ENCODE measurements around the gene CATSPERD.

The CATSPERD gene, protein sequence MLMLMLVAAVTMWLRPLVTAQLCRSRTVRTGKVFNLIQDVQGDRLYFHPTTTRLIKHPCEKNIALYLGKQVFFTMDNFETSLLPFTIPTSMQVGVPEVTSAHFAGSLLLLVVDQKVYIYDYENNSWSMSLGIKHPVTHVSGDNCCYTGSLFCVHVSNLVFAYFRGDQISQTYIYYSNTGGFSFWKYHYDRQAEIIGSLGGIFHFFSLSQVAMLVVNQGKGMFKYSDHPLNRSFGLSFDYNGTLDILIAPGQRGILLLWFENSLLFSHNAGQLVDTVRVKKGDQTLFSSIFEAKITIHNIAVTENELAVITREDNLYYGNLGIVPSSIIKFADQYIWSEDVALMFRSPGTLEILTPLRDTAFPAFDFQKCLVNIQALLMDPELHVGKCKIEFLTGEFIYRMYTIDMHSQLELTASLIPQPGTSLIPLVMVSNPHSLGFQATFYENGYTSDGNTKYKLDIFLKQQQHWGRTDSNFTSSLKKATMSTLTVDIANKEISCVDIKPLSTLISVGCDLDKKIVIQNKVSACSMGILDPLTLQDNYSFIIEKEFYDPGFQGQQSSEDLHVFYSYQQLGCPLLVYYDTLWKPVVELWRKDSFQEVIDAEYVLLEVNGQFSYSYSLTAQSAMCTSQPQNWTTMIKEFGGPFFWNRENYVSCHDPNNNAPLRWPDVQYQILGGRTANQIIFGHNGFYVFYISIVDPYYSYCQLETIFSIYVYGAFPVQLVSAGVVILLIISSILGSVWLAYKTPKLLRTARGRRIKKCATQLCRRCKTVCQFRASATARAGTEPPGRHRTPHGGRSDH

DNA sequence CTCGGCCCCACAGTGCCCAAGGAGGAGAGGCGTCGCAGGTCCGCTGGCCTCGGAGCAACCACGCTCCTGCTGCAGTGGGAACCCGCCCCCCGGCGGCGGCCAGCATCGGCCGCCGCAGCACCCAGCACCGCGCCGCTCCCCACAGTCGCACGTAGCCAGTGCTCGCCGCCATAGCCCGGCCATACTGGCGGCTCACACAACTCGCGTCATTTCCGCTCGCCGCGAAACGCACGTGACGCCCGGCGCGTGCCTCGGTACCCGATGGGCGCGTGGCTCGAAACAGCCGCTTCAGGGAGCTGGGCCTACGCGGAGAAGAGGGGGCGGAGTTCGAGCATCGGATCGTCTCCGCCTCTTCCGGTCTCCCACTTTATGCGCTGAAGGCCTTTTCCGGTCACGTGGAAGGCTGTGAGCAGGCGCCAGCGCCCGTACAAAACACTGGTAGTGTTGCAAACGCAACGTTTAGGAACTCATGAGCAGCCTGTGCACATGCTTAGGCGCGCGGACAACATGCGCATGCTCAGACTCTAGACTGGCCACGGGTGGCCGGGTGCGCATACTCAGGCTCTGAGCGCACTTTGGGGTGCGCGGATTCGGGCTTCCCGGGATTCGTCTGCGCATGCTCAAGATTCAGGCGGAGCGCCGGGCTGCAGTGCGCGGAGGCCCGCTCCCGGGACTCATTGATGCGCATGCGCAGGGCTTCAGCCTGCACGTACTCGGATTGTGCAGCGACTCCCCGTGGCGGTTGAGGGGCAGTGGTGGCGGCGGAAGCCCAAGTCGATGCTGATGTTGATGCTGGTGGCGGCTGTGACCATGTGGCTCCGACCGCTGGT, at the start of gene CATSPERD, which contains the start of gene LONP1:
Gene CATSPERD (plus strand): TSS at position 677 of the 830 bp plus-strand sequence. CDS start 101 bp downstream, at position 778.
Gene LONP1 (minus strand): TSS at position 186 of the 830 bp plus-strand sequence. CDS start 14 bp downstream, at position 172.
- in situ Hi-C loops (cut with MboI; ENCODE audit: low pct_unique_long_range_greater_than_20kb, low sequenced_read_pairs): no loop called here
- DNase-seq: peak; percentile 100

DNA sequence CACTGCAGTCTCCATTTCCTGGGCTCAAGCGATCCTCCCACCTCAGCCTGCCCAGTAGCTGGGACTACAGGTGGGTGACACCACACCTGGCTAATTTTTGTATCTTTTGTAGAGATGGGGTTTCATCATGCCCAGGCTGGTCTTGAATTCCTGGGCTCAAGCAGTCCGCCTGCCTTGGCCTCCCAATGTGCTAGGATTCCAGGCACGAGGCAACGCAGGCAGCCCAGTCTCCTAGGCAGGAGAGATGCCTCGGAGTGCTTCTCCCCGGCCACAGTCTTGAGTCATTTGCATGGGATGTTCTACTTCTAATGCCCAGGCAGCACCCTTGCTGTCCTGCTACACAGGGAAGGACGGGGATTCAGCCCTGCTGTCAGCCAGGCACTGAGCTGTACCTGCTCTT, 48.8 kb upstream of the CATSPERD start:
- in situ Hi-C loops (cut with MboI; ENCODE audit: low pct_unique_long_range_greater_than_20kb, low sequenced_read_pairs): no loop called here
- DNase-seq: no peak

DNA sequence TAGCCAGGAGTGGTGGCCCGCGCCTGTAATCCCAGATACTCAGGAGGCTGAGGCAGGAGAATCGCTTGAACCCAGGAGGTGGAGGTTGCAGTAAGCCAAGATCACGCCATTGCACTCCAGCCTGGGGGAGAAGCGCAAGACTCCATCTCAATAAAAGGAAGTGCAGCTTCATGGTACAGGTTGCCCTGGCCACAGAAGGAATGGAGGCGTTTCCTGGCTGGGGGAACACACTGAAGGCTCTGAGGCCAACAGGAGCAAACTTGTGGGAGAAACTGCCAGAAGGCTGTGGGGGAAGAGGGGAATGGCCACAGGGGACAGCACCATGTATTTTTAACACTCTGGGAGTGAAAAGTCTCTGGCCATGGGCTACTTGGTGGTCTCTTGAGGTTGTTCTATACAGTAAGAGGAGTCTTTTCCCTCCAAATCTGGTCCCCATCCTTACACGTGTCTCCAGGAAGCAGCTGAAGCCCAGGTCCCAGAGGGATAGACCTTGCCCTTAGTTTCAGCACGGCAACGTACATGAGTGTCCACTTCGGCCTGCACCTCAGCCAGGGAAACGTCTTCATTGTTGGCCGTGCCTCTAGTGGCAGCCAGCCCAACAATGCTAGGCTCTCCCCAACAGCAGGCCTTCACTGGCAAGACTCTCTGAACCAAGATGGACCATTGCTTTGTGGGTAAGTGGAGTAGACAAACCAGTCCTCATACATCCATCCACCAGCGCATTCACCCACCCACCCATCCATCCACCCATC, 47.6 kb upstream of the CATSPERD start:
- in situ Hi-C loops (cut with MboI; ENCODE audit: low pct_unique_long_range_greater_than_20kb, low sequenced_read_pairs): no loop called here

DNA sequence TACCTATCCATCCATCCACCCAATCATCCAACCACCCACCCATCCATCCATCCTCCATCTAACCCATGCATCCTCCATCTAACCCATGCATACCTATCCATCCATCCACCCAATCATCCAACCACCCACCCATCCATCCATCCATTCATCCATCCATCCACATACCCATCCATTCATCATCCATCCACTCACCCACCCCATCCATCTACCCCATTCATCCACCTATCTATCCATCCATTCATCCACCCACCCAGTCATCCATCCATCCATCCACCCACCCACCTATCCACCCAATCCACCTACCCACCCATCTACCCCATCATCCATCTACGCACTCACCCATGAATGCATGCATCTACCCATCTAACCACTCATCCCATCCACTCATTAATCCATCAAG, 46.7 kb upstream of the CATSPERD start:
- in situ Hi-C loops (cut with MboI; ENCODE audit: low pct_unique_long_range_greater_than_20kb, low sequenced_read_pairs): no loop called here
- DNase-seq: no peak

More for the DNA sequence above, 47.6 kb upstream of the CATSPERD start:
- no peak for DNase-seq

DNA sequence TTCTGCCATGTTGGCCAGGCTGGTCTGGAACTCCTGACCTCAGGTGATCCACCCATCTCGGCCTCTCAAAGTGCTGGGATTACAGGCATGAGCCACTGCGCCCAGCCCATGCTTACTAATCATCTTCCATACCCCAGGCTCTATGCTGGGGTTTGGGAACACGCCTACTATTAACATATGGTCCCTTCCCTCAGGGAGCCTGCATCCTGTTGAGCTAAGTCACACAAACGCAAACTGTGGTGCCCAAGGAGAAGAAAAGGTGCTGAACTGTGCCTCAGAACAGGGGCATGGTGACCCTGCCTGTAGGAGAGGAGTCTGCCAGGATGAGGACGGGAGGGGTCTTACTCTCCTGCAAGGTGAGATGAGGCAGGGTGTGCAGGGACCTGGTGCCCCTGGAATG, 45.7 kb upstream of the CATSPERD start:
- in situ Hi-C loops (cut with MboI; ENCODE audit: low pct_unique_long_range_greater_than_20kb, low sequenced_read_pairs): no loop called here
- DNase-seq: no peak

DNA sequence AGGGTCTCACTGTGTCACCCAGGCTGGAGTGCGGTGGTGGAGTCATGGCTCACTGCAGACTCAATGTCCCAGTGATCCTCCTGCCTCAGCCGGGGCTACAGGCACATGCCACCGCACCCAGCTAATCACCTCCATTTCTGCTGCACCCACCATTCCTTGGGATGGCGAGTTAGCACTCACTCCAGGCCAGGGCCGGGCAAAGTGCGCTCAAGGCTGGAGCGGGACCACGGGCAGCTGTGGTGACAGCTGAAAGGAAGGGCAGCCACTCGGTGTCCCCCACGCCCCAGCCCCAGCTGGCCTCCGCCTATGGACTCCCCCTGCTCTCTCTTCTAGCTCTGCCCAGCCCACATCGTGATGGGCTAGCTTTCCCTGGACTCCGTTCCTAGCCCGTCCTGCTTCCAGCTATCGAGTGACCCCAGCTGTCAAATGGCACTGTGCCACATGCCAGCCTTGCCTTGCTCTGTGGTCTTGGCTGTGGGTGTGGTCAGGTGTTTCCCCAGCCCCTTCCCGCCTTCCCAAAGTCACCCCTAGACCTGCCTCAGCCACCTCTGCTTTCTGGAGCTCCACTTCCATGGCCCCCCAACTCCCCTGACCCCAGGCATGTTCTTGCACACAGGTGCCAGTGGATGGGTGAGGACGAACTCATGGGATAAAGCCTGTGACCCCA, 44.2 kb upstream of the CATSPERD start:
- in situ Hi-C loops (cut with MboI; ENCODE audit: low pct_unique_long_range_greater_than_20kb, low sequenced_read_pairs): no loop called here
- DNase-seq: no peak

DNA sequence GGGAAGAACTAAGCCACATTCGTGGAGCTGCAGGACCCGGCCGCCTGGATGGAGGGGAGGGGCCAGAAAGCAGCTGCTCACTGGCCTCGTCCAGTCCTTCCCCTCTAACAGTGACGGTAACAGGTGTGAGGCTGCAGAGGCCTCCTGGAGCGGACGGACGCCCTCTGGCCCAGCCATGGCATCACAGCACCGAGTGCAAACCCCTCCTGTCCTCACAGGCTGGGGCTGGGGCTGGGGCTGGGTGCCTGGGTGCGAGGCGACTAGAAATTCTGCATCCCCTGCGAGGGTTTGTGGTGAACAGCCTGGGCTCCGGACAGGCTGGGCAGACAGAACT, 43.7 kb upstream of the CATSPERD start:
- no peak for DNase-seq
- in situ Hi-C loops (cut with MboI; ENCODE audit: low pct_unique_long_range_greater_than_20kb, low sequenced_read_pairs): no loop called here

DNA sequence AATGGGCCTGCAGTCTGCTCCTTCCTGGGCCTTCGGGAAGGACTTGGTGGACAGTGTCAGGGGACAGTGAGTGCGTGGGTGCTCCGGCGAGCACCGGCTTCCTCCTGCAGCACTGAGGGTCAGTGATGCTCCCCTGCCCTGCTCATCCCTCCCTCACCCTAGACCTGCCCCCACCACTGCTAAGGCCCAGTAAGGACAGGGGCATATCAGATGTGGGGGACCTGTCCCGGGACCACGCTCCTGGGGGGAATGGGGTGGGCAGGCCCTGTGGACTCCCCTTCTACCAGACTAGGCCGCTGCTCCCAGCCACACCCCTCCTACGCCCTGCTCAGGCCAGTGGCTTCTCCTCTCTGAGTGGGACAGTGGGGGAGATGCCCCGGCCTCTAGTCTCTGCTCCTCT, 43.3 kb upstream of the CATSPERD start:
- in situ Hi-C loops (cut with MboI; ENCODE audit: low pct_unique_long_range_greater_than_20kb, low sequenced_read_pairs): no loop called here
- DNase-seq: no peak

DNA sequence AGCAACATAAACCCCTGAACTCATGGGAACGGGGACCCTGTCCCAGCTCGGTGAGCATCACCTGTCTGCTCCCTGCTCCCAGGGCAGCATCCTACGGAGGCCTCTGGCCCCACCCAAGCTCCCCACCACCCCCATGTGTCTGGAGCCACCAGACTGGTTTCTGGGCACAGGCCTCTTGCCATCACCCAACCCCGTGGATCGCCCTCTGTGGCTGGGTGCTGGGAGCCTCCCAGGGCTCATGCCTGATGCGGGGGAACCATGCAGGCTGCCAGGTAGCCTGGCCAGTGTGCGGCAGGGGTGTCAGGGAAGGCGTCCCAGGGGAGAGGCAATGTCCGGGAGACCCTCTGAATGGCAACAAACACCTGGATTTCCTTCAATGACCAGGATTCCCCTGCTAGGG, 42.9 kb upstream of the CATSPERD start:
- DNase-seq: no peak
- in situ Hi-C loops (cut with MboI; ENCODE audit: low pct_unique_long_range_greater_than_20kb, low sequenced_read_pairs): no loop called here

DNA sequence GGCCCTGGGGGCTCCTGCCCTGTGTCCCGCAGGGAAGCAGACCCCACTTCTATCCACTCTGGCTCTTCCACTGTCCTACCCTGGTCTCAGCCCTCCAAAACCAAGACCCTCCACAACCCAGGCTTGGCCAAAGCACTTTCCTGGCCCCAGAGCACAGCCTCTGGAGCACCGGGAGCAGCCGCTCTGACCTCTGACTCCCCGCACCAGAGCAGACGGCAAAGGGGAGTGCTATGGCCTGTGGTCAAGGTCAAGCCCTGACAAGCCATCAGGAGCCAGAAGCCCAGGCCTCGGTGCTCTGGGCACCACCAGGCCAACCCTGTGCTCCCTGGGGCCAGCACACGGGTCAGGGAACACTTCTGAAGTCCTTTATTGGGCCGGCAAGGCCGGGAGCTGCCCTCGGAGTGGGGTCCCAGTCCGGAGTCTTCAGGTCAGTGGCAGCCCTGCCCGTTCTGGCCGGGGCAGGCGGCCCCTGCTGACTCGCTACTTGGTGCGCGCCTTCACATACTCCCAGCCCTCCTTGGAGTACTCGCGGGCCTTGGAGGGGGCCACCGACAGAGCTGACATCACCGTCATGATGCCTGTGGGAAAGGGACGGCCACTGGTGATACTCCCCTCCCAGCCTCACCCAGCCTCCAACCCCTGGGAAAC, 42.2 kb upstream of the CATSPERD start:
- no peak for DNase-seq
- in situ Hi-C loops (cut with MboI; ENCODE audit: low pct_unique_long_range_greater_than_20kb, low sequenced_read_pairs): no loop called here

DNA sequence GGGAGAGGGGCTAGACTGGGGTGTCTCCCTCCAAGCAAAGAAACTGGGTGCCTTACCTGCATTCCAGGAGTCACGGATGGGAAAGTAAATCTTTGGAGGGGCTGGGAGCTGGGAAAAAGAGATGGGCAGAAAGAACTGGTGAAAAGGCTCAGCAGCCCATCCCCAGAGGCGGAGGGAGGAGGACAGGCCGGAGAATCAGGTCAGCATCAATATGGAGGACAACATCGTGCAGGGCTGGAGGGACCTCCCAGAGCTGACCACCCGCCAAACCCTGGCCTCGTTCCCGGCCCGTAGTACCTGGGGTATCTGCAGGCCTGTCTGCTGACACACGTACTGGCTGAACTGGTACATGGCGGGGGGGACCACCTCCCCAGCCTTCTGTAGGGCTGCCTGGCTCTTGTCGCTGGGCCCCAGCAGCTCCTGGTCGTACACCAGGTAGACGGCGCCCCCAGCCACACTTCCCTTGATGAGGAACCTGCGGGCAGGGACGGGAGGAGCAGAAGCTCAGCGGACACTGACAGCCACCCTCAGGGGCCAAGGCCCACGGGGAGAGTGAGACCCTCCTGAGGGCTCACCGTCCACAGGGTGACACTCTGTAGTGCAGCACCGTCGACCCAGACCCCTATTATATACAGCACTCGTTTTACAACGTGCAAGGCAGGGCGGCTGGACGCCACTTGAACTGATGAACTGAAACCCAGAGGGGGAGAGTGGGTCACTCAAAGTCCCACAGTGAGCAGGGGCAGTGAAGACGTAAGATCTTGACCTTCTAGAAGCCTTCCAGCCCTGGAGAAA, 41.0 kb upstream of the CATSPERD start:
- no peak for DNase-seq
- in situ Hi-C loops (cut with MboI; ENCODE audit: low pct_unique_long_range_greater_than_20kb, low sequenced_read_pairs): no loop called here

DNA sequence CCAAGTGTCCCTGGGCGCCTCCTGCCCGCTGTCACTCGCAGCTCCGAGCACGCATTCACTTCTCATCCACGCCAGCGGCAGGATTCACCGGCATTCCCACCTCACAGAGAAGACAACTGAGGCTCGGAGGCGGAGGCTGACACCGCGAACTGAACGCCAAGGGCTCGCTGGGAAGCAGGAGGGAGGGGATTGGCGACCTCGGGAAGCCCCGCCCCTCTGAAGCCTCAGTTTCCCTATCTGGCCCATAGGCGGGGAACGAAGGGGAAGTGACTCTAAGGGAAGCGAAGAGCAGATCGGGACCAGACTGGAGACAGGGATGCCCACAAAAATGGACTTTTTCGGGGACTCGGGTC, 40.4 kb upstream of the CATSPERD start:
- no peak for DNase-seq
- in situ Hi-C loops (cut with MboI; ENCODE audit: low pct_unique_long_range_greater_than_20kb, low sequenced_read_pairs): no loop called here

DNA sequence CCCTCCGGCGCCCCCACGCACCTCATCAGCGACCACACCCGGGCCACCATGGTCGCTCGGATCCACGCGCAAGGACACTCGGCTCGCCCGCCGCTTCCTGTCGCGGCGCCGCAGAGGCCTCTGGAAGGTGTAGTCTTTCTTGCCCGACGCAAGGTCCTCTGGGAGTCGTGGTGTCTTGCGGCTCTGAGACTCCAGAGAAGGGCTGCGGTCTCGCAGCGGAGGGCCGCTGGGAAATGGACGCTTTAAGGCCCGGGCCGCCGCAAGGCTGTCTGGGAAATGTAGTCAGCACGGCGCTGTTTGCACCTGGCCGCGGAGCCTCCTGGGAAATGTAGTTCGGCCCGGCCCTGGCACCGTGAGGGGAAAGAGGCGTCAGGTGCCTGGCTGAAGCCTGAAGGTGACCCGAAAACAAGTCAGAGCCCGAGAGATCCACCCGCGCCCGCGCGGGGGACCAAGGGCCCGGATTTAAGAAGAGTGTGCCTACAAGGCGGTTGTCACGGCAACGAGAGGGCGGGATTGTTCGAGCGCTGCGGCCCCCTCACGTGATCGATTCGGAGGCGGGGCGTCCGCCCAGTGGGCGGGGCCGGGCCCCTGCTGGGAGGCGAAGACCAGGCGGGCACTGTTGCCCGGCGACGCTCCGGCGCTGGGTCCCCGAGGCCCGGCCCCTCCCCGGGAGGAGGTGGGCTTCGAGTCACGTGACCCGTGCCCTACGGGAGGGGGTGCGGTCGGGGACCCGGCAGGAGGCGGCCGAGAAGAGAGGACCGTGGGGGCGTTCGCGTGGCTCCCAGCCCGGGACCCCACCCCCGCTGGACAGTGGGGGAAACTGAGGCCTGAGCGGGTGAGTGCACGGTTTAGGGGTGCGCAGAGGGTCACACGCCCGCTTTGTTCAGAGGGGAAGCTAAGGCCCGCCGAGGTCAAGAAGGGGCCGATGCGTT, 39.7 kb upstream of the CATSPERD start, which contains the start of the genes HSD11B1L and MICOS13:
Gene HSD11B1L (plus strand): TSS at position 591 of the 932 bp plus-strand sequence. CDS start 3,806 bp downstream, outside the sequence.
Gene MICOS13 (minus strand): TSS at position 80 of the 932 bp plus-strand sequence. CDS start 30 bp downstream, at position 50.
- DNase-seq: peak; percentile 99
- in situ Hi-C loops (cut with MboI; ENCODE audit: low pct_unique_long_range_greater_than_20kb, low sequenced_read_pairs): no loop called here

DNA sequence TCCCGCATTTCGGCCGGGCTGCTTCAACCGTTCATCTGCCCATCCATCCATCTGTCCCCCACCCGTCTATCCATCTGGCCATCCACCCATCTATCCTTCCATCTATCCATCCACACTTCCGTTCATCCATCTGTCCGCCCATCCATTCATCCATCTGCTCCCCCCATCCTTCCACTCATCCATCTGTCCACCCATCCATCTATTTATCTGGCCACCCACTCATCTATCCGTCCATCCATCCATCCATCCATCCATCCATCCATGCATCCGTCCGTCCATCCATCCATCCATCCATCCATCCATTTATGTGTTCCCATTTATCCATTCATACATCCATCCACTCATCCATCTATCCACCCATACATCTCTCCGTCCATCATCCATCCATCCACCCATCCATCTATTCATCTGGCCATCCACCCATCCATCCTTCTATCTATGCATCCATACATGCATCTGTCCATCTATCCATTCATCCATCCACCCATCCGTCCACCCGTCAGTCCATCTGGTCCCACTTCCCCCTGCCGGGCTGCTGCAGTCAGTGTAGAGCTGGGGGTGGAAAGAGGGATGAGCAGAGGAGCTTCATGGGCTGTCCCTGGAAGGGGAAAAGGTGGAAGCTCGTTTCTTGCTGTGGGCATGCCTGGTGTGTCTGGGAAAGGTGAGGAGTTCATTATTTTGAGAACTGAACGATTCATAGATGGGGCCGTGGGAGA, 38.9 kb upstream of the CATSPERD start:
- in situ Hi-C loops (cut with MboI; ENCODE audit: low pct_unique_long_range_greater_than_20kb, low sequenced_read_pairs): no loop called here
- DNase-seq: no peak

DNA sequence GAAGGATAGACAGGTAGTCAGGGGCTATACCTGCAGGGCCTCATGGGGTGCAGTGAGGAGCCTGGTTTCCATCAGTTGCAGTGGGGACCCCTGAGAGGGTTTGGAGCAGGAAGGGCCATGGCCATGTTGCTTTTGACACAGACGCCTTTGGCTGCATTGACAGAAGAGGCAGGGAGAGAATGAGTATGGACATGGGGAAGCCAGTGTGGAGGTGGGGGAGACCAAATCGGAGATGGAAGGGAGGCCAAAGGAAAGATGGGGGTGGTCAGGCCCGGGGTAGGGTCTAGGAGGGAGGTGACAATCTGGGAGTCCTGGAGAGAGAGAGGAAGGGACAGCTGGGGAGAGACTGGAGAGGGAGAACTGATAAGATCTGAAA, 38.3 kb upstream of the CATSPERD start:
- DNase-seq: no peak
- in situ Hi-C loops (cut with MboI; ENCODE audit: low pct_unique_long_range_greater_than_20kb, low sequenced_read_pairs): no loop called here
